Mononuclear cell (primary cell): Measurements from ENCODE around the gene C12orf42. TPM values are rescaled to one million over a fixed set of nuclear protein-coding genes. Genes with fewer than 3 reads are reported as not detected.
"Not testable (repeated sequence)": the region's sequence is repeated elsewhere in the genome, so short reads cannot be mapped to it uniquely, and the experiment has no call there.

Experiments
- H3K27me3 ChIP-seq: 2 replicates; pipeline ENCODE4 v1.6.0; 2011; ENCODE audit warnings: low read length, control low read depth; ENCODE audit not compliant: insufficient read depth
- H3K4me1 ChIP-seq: 2 replicates; pipeline ENCODE4 v1.5.1; 2011; ENCODE audit warnings: mild to moderate bottlenecking, low read length, control low read depth; ENCODE audit not compliant: insufficient read depth
- H3K4me3 ChIP-seq: 2 replicates; pipeline ENCODE4 v1.5.1; 2011; ENCODE audit warnings: mild to moderate bottlenecking, low read length, moderate library complexity
- H3K9me3 ChIP-seq: 2 replicates; pipeline ENCODE4 v1.5.1; 2011; ENCODE audit warnings: low read depth, mild to moderate bottlenecking, control low read depth, low read length
- total RNA-seq: library from RNA; depleted of rRNA; stranded (reverse); fragments of >200 nt; gene quantifications from one replicate; pipeline ENCODE4 v1.2.3, GENCODE V29; 2012

Gene C12orf42
- total RNA-seq, 1 donor = 11.1 TPM

DNA sequence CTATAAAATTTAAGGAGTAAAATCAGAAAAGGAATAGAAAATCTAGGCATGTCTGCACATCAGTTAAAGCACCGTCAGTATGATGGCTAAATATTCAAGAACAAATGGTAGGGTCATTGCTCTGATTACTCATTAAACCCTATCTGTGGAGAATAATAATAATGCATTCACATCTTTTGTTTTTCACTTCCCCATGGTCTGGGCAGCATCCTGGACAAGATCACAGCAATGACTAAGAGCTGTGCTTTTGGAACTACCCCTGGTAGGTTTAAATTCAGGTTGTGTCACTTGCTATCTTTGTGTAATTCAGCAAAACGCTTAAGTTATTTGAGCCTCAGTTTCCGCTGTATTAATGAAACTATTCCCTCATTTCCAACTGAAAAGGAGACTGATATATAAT is 33.1 kb downstream of the C12orf42 start:
- Histone ChIP-seq H3K4me3 (no peak overlapping the region), H3K4me1 (no peaks in the 10 kb centered on the region), H3K27me3 (no peaks in the 10 kb centered on the region), H3K9me3 (no peaks in the 10 kb centered on the region)

DNA sequence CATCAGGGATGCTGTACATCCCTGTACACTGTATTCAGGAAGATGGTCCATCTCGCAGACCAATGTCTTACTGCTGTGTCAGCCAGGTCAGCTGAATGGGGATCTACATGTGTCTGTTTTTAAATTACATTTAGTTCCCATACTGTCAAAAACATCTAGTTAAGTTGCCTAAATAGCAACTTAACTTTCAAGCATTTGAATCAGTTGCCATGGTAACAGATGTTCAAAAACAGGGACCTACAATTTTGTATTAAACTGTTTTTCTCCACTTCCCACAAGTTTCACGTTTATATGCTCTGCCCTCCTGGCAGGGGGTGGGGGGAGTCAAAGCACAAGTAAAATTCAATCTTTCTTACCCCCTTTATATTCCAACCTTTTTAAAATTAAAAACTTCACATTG is 38.3 kb downstream of the C12orf42 start:
- Histone ChIP-seq H3K4me3 (no peak overlapping the region), H3K27me3 (no peaks in the 10 kb centered on the region), H3K4me1 (peaks cover 6% of the 10 kb centered on the region), H3K9me3 (no peaks in the 10 kb centered on the region)

DNA sequence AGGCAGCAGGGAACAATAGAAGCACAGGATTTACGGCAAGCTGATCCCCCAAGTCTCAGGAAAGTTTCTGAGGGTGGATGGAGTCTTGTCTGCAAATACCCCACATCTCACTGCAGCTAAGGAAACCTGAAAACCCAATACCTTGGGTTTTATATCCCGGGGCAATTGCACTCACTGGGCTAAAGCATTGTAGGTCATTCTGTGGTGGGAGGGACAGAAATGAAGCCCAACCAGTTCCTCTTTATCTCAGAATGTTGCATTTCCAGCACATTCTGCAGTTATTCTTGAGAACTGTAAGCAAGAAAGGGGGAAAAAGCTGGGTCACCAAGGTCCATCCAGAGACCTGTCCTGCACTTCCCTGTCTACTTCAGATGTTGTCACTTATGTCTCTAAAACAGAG is 39.8 kb downstream of the C12orf42 start:
- Histone ChIP-seq H3K4me3 (no peak overlapping the region), H3K9me3 (no peaks in the 10 kb centered on the region), H3K27me3 (no peaks in the 10 kb centered on the region), H3K4me1 (peaks cover 6% of the 10 kb centered on the region)

DNA sequence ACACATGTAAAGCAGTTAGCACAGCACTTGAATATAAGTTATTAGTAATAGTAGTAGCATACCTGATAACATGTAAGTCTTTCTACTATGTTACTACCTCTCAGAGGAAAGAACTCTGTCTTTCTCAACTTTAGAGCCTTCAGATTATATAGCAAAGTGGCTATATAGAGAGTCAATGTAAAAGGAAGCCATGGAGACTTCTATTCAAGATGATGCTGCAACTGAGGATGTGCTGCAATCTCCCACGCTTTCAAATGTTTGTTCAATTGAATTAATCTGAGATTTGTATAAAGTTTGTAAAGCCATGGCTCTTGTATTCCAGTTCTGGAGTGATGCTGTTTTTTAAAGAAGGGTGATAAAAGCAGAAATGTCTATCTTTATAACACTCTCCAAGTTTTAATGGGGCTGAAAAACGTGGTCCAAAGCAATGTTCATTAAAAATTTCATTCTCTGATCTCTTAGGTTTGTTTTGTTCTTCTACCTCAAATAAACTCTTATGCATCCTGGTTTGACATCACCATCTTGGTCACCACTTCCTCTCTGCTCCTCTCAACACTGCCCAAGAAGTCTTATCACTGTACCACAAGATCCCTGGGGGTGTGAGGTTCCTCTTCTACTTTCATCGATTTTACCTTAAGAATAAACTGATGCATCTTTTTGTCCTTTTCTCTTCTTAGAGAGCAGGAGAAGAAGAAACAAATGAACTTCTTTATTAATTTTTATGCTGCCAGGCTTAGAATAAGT is 40.6 kb downstream of the C12orf42 start:
- Histone ChIP-seq H3K4me3 (no peak overlapping the region), H3K27me3 (no peaks in the 10 kb centered on the region), H3K9me3 (no peaks in the 10 kb centered on the region), H3K4me1 (peaks cover 6% of the 10 kb centered on the region)

DNA sequence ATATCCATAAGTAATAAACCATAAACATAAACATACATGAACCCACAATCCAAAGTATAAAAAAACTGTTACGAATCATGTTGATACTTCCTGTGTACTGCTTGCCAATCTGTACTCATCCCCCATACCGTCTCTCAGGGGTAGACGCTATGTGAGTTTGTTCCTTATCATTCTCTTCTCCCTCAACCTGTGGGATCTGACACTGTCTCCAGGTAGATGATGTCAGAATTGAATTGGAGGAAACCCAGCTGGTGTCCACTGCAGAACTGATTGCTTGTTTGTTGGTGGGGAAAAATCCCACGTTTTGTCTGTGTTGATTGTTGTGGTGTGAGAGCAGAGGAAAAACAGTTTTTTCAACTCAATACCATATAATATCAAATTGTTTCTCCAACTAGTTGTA is 50.8 kb downstream of the C12orf42 start:
- Histone ChIP-seq H3K4me1 (peaks cover 13% of the 10 kb centered on the region), H3K27me3 (no peaks in the 10 kb centered on the region), H3K4me3 (no peak overlapping the region), H3K9me3 (no peaks in the 10 kb centered on the region)

DNA sequence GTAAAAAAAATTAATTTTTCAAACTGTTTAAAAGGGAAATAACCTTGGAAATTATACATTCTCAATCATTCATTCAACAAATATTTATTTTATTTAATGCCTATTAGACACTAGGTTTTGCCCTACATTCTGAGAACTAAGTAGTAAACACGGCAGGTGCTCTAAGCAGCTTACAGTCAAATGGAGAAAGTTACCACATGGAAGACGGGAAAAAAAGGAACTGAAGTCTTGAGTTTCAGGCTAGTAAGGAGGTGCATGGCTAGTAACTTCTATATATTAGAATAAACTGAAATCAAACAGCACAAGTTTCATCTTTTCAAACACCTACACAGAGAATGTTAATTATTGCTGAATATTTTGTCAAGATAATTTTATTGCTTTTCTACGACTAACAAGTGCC is 52.9 kb downstream of the C12orf42 start:
- H3K4me1 ChIP-seq = peaks cover 13% of the 10 kb centered on the region
- no peak overlapping the region for H3K4me3 ChIP-seq
- no peaks in the 10 kb centered on the region for H3K27me3 ChIP-seq
- no peaks in the 10 kb centered on the region for H3K9me3 ChIP-seq

DNA sequence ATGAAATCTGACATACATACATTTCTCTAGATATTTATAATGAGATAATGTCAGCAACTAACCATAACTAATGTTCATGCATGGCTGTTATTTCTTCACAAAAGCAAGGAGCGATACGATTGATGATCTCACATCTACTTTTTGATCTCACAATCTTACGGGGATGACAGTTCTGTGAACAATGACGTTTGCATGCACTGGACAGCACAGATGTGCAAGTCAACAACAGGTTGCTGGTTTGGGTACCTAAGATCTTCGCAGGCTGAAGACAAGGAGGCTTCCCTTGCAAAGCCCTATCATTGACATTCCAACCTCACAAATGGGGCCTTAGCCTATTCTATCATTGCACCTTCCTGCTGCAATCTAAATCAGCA is 53.6 kb downstream of the C12orf42 start:
- H3K27me3 ChIP-seq = no peaks in the 10 kb centered on the region
- H3K4me1 ChIP-seq = peaks cover 13% of the 10 kb centered on the region
- H3K4me3 ChIP-seq = no peak overlapping the region
- H3K9me3 ChIP-seq = no peaks in the 10 kb centered on the region

DNA sequence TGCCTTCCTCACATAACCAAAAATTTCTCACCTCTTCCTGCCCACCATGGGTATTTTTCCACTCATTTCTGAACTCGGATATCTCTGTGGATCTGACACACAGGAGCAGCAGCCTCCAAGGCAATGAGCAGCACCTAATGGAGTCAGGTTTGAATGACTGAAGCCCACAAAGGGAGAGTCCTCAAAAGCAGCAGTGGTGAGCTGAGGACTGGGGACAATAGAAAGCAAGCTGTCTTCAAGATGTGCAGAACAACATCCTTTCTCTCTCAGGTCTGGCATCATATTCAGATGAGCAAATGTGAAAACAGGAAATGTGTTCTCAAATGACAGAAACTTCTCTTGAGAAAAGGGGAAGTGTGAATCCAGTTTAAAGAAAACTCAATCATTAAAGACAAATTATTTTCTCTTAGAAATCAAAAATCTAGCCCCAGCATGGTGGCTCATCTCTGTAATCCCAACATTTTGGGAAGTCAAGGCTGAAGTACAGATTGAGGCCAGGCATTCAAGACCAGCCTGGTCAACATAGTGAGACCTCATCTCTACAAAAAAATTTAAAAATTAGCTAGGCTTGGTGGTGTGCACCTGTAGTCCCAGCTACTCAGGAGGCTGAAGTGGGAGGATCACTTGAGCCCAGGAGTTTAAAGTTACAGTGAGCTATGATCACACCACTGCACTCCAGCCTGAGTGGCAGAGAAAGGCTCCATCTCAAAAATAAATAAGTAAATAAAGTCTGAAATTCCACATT is 54.2 kb downstream of the C12orf42 start:
- H3K9me3 ChIP-seq = no peaks in the 10 kb centered on the region
- H3K27me3 ChIP-seq = no peaks in the 10 kb centered on the region
- H3K4me1 ChIP-seq = peaks cover 13% of the 10 kb centered on the region
- peak overlapping the region; percentile 22 for H3K4me3 ChIP-seq

DNA sequence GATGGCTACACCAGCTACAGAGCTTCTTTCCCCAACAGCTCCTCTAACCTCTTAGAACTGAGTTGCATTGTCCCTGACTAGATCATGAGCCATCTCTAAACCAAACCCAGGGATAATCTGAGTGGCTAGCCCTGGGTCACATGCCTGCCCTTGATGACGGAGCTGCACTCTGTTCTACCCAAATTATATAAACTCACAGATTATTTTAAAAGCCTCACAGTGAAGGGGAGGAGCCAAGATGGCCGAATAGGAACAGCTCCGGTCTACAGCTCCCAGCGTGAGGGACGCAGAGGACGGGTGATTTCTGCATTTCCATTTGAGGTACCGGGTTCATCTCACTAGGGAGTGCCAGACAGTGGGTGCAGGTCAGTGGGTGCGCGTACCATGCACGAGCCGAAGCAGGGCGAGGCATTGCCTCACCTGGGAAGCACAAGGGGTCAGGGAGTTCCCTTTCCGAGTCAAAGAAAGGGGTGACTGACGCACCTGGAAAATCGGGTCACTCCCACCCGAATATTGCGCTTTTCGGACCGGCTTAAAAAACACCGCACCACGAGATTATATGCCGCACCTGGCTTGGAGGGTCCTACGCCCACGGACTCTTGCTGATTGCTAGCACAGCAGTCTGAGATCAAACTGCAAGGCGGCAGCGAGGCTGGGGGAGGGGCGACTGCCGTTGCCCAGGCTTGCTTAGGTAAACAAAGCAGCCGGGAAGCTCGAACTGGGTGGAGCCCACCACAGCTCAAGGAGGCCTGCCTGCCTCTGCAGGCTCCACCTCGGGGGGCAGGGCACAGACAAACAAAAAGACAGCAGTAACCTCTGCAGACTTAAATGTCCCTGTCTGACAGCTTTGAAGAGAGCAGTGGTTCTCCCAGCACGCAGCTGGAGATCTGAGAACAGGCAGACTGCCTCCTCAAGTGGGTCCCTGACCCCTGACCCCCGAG is 61.3 kb downstream of the C12orf42 start:
- H3K9me3 ChIP-seq, H3K4me3 ChIP-seq, H3K27me3 ChIP-seq, H3K4me1 ChIP-seq: not testable (repeated sequence)

DNA sequence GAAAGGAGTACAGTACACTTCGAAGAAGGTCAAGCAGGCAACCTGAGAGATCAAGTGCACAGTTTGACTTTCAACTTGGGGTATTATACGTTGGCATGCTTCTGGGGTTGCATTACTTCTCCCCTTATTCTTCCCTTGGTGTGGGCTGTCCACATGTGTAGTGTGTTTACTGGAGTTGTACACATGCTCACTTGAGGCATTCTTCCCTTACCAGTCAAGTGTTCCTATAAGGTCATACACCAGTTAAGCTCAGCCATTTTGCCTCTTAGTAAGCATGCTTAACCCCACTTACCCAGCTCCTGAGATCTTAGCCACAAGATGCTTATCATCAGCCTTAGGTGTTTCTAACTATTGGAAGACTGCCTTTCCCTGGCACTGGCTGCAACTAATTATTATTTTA is 63.8 kb downstream of the C12orf42 start:
- no peaks in the 10 kb centered on the region for H3K4me1 ChIP-seq
- no peaks in the 10 kb centered on the region for H3K27me3 ChIP-seq
- peaks cover 7% of the 10 kb centered on the region for H3K9me3 ChIP-seq
- no peak overlapping the region for H3K4me3 ChIP-seq

DNA sequence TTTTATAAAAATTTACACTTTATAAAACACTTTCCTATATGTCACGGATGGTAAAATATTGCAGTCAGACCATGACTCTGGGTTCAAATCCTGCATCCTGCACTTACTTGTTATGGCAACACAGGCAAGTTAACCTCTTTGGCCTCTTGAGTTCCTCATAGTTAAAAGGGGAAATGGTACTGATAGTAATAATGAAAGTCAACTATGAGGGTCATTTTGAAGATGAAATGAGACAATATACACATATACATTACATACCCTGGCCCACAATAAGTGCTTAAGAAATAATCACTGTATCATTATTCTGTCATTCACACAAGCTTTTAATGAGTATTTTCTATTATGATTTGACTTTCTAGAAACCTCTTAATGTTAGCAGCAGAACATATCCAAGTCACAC is 64.4 kb downstream of the C12orf42 start:
- Histone ChIP-seq H3K4me1 (no peaks in the 10 kb centered on the region), H3K27me3 (no peaks in the 10 kb centered on the region), H3K4me3 (no peak overlapping the region), H3K9me3 (peaks cover 7% of the 10 kb centered on the region)

DNA sequence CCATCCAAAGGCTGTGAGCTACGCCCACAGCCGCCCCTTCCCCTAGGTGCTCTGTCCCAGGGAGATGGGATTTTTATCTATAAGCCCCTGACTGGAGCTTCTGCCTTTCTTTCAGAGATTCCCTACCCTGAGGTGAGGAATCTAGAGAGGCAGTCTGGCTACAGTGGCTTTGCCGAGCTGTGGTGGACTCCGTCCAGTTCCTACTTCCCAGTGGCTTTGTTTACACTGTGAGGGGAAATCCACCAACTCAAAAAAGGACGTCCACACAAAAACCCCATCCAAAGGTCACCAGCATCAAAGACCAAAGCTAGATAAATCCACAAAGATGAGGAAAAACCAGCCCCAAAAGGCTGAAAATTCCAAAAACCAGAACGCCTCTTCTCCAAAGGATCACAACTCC is 70.1 kb downstream of the C12orf42 start:
- H3K4me1 ChIP-seq, H3K9me3 ChIP-seq, H3K4me3 ChIP-seq, H3K27me3 ChIP-seq: not testable (repeated sequence)

DNA sequence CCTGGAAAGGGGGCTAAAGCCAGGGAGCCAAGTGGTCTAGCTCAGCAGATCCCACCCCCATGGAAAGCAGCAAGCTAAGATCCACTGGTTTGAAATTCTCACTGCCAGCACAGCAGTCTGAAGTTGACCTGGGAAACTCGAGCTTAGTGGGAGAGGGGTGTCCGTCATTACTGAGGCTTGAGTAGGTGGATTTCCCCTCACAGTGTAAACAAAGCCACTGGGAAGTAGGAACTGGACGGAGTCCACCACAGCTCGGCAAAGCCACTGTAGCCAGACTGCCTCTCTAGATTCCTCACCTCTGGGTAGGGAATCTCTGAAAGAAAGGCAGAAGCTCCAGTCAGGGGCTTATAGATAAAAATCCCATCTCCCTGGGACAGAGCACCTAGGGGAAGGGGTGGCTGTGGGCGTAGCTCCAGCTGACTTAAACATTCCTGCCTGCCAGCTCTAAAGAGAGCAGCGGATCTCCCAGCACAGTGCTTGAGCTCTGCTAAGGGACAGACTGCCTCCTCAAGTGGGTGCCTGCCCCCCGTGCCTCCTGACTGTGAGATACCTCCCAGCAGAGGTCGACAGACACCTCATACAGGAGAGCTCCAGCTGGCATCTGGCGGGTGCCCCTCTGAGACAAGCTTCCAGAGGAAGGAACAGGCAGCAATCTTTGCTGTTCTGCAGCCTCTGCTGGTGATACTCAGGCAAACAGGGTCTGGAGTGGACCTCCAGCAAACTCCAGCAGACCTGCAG is 70.8 kb downstream of the C12orf42 start:
- H3K9me3 ChIP-seq, H3K4me1 ChIP-seq, H3K27me3 ChIP-seq, H3K4me3 ChIP-seq: not testable (repeated sequence)

DNA sequence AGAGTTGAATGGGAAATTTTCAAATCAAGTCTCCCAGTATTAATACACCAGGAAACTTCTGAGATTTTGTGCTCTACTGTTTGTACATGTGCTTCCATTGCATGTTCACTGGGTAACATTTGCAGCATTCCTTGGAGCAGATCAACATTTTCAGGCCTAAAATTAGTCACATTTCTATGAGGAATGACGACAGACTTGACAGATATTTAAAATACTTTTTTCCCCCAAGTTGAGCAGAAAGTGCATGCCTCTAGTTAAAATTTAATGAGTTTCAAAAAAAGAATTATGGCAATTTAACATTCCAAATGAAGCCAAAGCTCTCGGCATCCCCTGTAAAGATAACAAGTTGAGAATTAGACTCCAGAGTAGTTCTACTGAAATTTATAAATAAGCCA is 72.3 kb downstream of the C12orf42 start:
- no peak overlapping the region for H3K4me3 ChIP-seq
- no peaks in the 10 kb centered on the region for H3K4me1 ChIP-seq
- H3K27me3 ChIP-seq = no peaks in the 10 kb centered on the region
- H3K9me3 ChIP-seq = no peaks in the 10 kb centered on the region
